ENCODE measurements around the gene GSTCD.
"Not testable (repeated sequence)": the region's sequence is repeated elsewhere in the genome, so short reads cannot be mapped to it uniquely, and the experiment has no call there.

Gene GSTCD

GRCh38 chr4:105715692-105716278, 7.2 kb downstream of the GSTCD start:
- DNase-seq (ENCODE audit: low spot score): peak; percentile 69

GRCh38 chr4:105719204-105719603, 10.6 kb downstream of the GSTCD start:
- DNase-seq (ENCODE audit: low spot score): no peak

DNA sequence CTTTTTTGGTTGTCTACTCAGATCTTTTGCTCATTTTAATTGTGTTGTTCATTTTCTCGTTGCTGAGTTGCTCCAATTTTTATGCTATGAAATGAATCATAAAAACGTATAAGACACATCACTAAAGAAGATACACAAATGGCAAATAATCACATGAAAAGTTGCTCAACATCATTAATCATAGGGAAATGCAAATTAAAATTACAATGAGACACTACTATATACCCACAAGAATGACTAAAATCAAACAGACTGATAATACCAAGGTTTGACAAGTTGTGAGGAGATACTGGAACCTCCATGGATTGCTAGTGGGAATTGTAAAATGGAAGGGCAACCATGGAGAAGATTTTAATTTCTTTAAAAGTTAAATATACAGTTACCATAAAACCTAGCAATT, 17.0 kb downstream of the GSTCD start:
- no peak for DNase-seq (ENCODE audit: low spot score)

- not testable (repeated sequence) for DNase-seq (ENCODE audit: low spot score)
Observed at GRCh38 chr4:105729895-105730294, 21.3 kb downstream of the GSTCD start.

- not testable (repeated sequence) for DNase-seq (ENCODE audit: low spot score)
Observed at GRCh38 chr4:105735217-105735616, 26.6 kb downstream of the GSTCD start.

GRCh38 chr4:105741548-105741947, 33.0 kb downstream of the GSTCD start:
- no peak for DNase-seq (ENCODE audit: low spot score)

GRCh38 chr4:105748222-105748621, 39.6 kb downstream of the GSTCD start:
- DNase-seq (ENCODE audit: low spot score): no peak

GRCh38 chr4:105751718-105752299, 43.2 kb downstream of the GSTCD start:
- DNase-seq (ENCODE audit: low spot score): no peak

- no peak for DNase-seq (ENCODE audit: low spot score)
Observed at GRCh38 chr4:105753361-105753760, 44.8 kb downstream of the GSTCD start.

- no peak for DNase-seq (ENCODE audit: low spot score)
Observed at GRCh38 chr4:105755375-105755774, 46.8 kb downstream of the GSTCD start.

- no peak for DNase-seq (ENCODE audit: low spot score)
Observed at GRCh38 chr4:105758958-105759357, 50.4 kb downstream of the GSTCD start.

GRCh38 chr4:105765690-105766407, 57.3 kb downstream of the GSTCD start:
- no peak for DNase-seq (ENCODE audit: low spot score)

DNA sequence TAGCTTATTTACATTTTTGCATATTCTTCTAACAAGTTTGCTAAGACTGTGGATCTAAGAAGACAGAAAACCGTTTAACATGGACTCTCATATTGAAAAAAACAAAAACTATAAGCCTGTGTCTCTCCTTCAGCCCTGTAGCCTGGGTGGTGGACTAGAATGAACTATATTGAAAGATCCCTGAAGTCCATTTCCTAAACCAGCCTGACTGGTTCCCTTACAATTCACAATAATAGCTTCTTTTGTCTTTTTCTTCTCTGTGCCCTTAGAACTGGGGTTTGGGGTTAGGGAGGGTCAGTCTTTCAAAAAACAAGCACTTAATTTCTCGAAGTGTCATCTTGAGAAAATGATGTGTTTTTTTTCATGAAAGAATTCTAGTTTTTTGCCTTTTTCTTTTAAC, 59.0 kb downstream of the GSTCD start:
- DNase-seq (ENCODE audit: low spot score): no peak

GRCh38 chr4:105770524-105770923, 61.9 kb downstream of the GSTCD start:
- DNase-seq (ENCODE audit: low spot score): not testable (repeated sequence)

DNA sequence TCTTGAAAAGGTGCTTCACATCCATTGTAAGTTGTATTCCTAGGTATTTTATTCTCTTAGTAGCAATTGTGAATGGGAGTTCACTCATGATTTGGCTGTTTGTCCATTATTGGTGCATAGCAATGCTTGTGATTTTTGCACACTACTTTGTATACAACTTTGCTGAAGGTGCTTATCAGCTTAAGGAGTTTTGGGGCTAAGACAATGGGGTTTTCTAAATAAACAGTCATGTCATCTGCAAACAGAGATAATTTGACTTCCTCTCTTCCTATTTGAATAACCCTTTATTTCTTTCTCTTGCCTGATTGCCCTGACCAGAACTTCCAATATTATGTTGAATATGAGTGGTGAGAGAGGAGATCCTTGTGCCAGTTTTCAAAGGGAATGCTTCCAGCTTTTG, 63.5 kb downstream of the GSTCD start:
- not testable (repeated sequence) for DNase-seq (ENCODE audit: low spot score)

DNA sequence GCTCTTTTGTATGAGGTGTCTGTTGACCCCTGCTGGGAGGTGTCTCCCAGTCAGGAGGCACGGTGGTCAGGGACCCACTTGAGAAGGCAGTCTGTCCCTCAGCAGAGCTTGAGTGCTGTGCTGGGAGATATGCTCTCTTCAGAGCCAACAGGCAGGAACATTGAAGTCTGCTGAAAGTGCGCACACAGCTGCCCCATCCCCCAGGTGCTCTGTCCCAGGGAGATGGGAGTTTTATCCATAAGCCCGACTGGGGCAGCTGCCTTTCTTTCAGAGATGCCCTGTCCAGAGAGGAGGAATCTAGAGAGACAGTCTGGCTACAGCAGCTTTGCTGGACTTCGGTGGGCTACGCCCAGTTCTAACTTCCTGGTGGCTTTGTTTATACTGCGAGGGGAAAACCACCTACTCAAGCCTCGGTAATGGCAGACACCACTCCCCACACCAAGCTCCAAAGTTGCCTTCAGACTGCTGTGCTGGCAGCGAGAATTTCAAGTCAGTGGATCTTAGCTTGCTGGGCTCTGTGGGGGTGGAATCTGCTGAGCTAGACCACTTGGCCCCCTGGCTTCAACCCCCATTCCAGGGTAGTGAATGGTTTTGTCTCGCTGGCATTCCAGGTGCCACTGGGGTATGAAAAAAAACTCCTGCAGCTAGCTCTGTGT, 67.3 kb downstream of the GSTCD start:
- not testable (repeated sequence) for DNase-seq (ENCODE audit: low spot score)

GRCh38 chr4:105780176-105780575, 71.6 kb downstream of the GSTCD start:
- no peak for DNase-seq (ENCODE audit: low spot score)

GRCh38 chr4:105784761-105785160, 76.2 kb downstream of the GSTCD start:
- no peak for DNase-seq (ENCODE audit: low spot score)

DNA sequence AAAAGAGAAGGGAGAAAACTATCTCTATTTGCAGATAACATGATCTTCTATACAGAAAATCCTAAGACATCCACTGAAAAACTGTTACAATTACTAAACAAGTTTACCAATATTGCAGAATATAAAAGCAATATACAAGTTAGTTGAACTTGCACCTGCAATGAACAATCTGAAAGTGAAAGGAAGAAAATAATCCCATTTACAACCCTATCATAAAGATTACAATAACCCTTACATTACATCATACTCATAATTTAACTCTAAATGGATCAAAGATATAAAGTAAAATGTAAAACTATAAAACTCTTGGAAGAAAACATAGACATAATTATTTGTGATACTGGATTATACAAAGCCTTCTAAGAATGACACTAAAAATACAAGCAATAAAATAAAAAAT, 77.2 kb downstream of the GSTCD start:
- DNase-seq (ENCODE audit: low spot score): no peak

GRCh38 chr4:105786748-105787147, 78.2 kb downstream of the GSTCD start:
- DNase-seq (ENCODE audit: low spot score): no peak

- DNase-seq (ENCODE audit: low spot score): no peak
Observed at GRCh38 chr4:105797225-105797624, 88.6 kb downstream of the GSTCD start.

DNA sequence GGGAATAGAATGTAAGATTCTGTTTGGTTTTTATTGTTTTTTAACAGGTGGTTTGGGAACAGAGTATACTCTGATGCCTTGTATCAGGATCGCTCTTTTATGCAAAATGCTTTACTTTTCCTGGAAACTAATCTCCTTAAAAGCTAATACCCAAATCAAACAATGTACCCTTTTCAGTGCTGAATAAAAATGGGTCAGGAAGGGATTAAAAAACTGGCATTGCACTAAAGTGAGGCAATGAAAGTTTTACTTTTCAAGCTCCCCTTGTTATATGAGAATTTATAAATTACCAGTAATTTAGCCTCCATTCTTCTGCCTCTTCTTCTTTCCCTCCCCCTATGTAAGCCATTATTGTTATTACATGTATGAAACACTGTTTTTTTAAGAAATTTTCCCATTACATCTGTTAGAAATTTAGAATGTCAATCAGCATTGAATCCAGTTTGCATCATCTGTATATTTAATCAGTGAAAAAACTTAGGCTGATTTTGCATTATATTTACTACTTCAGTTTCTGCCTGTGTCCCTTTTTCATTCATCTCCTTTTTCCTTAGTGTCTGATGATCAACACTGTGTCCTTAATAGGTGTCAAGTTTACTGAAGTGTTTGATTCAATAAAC, 97.0 kb downstream of the GSTCD start:
- DNase-seq (ENCODE audit: low spot score): no peak

DNA sequence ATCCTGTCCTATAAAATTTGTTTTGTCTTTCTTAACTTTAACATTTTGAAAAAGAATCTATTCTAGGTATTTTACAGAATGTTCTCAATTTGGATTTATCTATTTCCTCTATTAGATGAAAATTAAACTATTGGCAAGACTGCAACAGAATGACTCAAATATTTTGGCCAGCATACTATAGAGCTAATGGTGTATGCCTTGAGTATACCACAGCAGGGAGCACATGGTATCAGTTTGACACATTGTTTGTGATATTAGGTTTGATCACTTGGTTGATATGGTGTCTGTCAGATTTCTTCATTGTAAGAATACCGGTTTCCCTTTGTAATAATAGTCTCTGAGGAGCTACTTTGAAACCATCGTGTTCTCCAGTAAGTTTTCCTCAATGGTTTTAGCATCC, 98.9 kb downstream of the GSTCD start:
- DNase-seq (ENCODE audit: low spot score): no peak

All from hematopoietic multipotent progenitor cell treated with erythropoietin and hydrocortisone succinate and interleukin-3 and kit ligand, for 15 days (in vitro differentiated cells).